Mucosa of rectum (tissue), 2 donors: ENCODE data around the gene EME2.
"Not testable (repeated sequence)": the region's sequence is repeated elsewhere in the genome, so short reads cannot be mapped to it uniquely, and the experiment has no call there.

Experiments used
- H3K27ac ChIP-seq, 2 donors: one replicate each; pipeline ENCODE4 v1.7.0; 2013; ENCODE audit warnings: inconsistent platforms in 2 of 2, low read depth in 2 of 2, low read length in 2 of 2
- H3K27me3 ChIP-seq, 2 donors: one replicate each; pipeline ENCODE4 v1.7.0; 2013; ENCODE audit warnings: low read length in 2 of 2; ENCODE audit not compliant: control insufficient read depth in 2 of 2, insufficient read depth in 2 of 2
- H3K36me3 ChIP-seq, 2 donors: one replicate each; pipeline ENCODE4 v1.7.0; 2013; ENCODE audit warnings: low read length in 2 of 2; ENCODE audit not compliant: control insufficient read depth in 2 of 2, insufficient read depth in 2 of 2
- H3K4me1 ChIP-seq, 2 donors: one replicate each; pipeline ENCODE4 v1.7.0; 2013; ENCODE audit warnings: low read length in 2 of 2, mild to moderate bottlenecking in 1 of 2; ENCODE audit not compliant: control insufficient read depth in 2 of 2, insufficient read depth in 2 of 2
- H3K4me3 ChIP-seq, 2 donors: one replicate each; pipeline ENCODE4 v1.7.0; 2013; ENCODE audit warnings: low read length in 2 of 2
- H3K9ac ChIP-seq, 2 donors: one replicate each; pipeline ENCODE4 v1.7.0; 2013; ENCODE audit warnings: low read length in 2 of 2, low read depth in 1 of 2, mild to moderate bottlenecking in 1 of 2
- H3K9me3 ChIP-seq, 2 donors: one replicate each; pipeline ENCODE4 v1.7.0; 2013; ENCODE audit warnings: low read length in 2 of 2; ENCODE audit not compliant: control insufficient read depth in 2 of 2
- donor health status: healthy.
- donor health status: Normal muscosa, but diverticular disease.

Gene EME2

DNA sequence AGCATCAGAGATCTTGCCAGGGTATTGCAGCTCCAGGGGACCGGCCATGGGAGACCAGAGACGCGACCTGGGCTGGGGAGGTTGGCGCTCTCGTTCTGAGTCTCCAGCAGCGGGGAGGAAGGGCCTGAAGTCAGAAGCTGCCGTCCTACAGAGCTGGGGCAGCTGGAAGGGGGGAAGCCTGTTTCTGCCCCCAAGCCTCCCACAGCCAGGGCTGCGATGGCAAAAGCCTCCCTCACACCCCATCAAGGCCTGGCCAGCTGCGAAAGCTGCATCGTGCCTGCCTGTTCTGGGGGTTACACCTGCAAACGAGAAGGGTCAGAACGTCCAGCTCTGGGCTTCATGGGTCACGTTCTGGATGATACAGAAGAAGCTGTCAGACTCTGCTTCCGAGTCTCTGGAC is 40.5 kb upstream of the EME2 start:
- Histone ChIP-seq H3K9ac (no peak overlapping the region), H3K27me3 (no peaks in the 10 kb centered on the region), H3K9me3 (no peaks in the 10 kb centered on the region), H3K36me3 (peaks cover 36 to 43% of the 10 kb centered on the region in 2 donors), H3K27ac (no peak overlapping the region), H3K4me3 (no peak overlapping the region), H3K4me1 (no peaks in the 10 kb centered on the region)

DNA sequence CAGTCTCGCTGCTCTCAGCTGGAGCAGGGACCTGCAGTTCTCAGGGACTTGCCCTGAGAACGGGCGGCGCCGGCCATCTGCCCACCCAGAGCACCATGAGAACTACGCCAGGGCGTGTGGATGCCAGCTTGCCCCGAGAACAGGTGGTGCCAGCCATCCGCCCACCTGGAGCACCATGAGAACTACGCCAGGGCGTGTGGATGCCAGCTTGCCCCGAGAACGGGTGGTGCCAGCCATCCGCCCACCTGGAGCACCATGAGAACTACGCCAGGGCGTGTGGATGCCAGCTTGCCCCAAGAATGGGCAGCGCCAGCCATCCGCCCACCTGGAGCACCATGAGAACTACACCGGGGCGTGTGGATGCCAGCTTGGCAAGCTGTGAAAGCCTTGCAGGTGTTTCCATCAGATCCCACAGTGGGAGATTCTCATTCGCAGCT is 40.0 kb upstream of the EME2 start:
- H3K9ac ChIP-seq, H3K4me3 ChIP-seq, H3K27ac ChIP-seq, H3K27me3 ChIP-seq, H3K4me1 ChIP-seq, H3K9me3 ChIP-seq: not testable (repeated sequence)
- H3K36me3 ChIP-seq: peaks cover 34 to 41% of the 10 kb centered on the region in 2 donors

DNA sequence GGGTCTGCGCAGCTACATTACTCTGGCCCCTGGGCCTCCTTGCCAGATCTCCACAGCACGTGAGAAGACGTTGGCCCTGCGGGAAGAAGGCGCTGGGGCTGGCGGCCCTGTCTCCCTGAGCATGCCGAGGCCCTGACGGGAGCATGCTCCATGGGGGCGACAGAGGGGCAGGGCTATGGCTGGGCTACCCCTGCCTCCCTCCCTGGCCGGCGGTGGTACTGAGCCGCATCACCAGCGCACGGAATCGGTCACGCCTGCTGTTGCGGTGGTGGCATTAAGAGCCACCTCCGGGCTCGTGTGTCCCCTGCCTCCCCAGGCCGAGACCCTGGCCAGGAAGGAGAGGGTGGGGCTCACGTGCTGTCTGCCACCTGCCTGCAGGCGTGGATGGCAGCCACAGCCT is 38.5 kb upstream of the EME2 start:
- Histone ChIP-seq H3K36me3 (peaks cover 25 to 34% of the 10 kb centered on the region in 2 donors), H3K9me3 (no peaks in the 10 kb centered on the region), H3K27me3 (no peaks in the 10 kb centered on the region), H3K4me3 (no peak overlapping the region), H3K9ac (no peak overlapping the region), H3K27ac (no peak overlapping the region), H3K4me1 (no peaks in the 10 kb centered on the region)

DNA sequence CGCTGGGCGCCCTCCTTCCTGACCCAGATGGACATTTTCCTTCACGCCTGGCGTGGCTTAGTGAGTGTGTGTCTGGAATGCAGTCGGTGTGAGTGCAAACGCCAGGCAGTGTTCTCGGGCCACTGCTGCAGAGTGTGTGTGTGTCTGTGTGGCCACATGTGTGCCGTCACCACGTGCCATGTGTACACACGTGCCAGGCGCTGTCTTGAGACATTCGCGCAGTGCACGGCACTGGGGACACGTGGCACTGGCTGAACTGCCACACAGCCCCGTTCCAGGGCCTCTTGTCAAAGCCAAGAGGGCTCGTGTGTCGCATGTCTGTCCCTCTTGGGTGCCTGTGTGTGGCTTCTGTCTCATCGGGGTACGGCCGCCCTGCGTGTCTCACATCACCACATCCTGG is 37.8 kb upstream of the EME2 start:
- H3K9me3 ChIP-seq: no peaks in the 10 kb centered on the region
- H3K4me3 ChIP-seq: no peak overlapping the region
- no peak overlapping the region for H3K9ac ChIP-seq
- H3K36me3 ChIP-seq: peaks cover 23 to 31% of the 10 kb centered on the region in 2 donors
- H3K27ac ChIP-seq: no peak overlapping the region
- H3K4me1 ChIP-seq: no peaks in the 10 kb centered on the region
- H3K27me3 ChIP-seq: no peaks in the 10 kb centered on the region

DNA sequence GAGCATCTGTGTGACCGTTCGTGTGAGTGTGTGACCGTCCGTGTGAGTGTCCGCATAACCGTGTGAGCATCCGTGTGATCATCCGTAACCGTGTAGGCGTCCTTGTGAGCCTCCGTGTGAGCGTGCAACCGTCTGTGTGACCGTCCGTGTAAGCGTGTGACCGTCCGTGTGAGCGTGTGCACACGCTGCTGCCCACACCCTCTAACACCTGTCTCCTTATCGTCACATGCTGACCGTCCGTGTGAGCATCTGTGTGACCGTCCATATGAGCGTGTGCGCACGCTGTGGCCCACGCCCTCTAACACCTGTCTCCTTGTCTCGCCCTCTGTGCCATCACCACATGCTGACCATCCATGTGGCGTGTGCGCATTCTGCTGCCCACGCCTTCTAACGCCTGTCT is 32.4 kb upstream of the EME2 start:
- Histone ChIP-seq H3K36me3 (peaks cover 15 to 25% of the 10 kb centered on the region in 2 donors), H3K27me3 (no peaks in the 10 kb centered on the region), H3K4me1 (no peaks in the 10 kb centered on the region), H3K9ac (no peak overlapping the region), H3K9me3 (no peaks in the 10 kb centered on the region), H3K27ac (no peak overlapping the region), H3K4me3 (no peak overlapping the region)

DNA sequence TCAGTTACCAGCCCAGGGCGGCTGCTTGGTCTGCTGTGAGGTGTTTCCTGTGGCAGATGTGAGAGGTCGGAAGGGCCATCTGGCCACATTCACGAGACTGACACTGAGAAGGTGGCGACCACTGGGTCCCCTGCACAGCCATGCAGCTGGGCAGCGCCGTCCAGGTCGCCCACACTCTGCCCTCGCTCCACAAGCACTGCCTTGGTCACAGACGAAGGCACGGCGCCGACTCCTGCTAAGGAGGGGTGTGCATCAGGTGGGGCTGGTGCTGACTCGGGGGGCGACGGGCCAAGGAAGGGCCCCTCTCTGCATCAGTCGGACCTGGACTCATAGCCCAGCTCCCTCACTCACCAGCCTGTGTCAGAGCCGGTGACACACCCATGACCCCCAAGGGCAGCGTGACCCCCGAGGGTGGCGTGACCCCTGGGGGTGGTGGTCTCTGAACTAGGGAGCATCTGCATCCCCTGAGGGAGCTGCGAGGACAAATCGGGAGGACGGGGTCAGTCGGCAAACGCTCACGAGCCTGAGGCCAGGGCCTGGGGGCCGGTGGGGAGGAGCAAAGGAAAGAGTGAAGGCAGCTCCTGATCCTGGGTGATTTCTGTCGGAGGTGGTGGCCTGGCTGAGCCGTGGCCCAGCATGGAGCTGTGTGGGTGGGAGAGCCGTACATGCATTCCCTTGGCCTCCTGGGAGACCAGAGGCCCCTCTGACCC is 31.7 kb upstream of the EME2 start:
- no peak overlapping the region for H3K27ac ChIP-seq
- H3K4me3 ChIP-seq: no peak overlapping the region
- H3K9me3 ChIP-seq: no peaks in the 10 kb centered on the region
- H3K9ac ChIP-seq: no peak overlapping the region
- H3K4me1 ChIP-seq: no peaks in the 10 kb centered on the region
- H3K36me3 ChIP-seq: peaks cover 18 to 30% of the 10 kb centered on the region in 2 donors
- no peaks in the 10 kb centered on the region for H3K27me3 ChIP-seq

DNA sequence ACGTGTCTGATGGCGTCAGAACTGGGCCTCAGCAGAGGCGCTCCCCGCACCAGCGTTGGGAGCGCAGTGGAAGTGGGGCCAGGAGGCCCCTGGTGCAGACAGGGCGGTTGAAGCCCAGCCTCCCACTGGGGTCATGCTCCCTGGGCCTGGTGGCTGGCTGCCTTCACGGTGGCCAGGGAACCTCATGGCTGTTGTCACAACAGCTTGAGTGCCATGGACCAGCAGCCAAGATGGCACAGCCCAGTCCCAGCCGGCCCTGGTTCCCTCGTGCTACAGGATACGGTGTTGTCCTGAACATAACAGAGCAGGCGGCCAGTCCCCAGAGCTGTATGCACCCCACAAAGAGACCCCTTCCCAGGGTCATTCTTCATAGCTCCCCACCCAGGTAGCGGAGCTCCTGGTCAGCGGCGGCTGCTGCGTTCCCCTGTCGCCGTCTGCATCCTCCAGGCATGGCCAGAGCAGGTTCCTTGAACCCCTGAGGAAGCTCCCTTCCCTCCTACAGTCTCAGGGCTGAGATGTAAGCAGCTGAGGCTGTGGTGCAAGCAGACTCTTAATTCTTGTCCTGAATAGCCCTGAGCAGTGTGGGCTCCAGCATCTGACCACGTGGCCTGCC is 31.0 kb upstream of the EME2 start:
- peaks cover 19 to 30% of the 10 kb centered on the region in 2 donors for H3K36me3 ChIP-seq

DNA sequence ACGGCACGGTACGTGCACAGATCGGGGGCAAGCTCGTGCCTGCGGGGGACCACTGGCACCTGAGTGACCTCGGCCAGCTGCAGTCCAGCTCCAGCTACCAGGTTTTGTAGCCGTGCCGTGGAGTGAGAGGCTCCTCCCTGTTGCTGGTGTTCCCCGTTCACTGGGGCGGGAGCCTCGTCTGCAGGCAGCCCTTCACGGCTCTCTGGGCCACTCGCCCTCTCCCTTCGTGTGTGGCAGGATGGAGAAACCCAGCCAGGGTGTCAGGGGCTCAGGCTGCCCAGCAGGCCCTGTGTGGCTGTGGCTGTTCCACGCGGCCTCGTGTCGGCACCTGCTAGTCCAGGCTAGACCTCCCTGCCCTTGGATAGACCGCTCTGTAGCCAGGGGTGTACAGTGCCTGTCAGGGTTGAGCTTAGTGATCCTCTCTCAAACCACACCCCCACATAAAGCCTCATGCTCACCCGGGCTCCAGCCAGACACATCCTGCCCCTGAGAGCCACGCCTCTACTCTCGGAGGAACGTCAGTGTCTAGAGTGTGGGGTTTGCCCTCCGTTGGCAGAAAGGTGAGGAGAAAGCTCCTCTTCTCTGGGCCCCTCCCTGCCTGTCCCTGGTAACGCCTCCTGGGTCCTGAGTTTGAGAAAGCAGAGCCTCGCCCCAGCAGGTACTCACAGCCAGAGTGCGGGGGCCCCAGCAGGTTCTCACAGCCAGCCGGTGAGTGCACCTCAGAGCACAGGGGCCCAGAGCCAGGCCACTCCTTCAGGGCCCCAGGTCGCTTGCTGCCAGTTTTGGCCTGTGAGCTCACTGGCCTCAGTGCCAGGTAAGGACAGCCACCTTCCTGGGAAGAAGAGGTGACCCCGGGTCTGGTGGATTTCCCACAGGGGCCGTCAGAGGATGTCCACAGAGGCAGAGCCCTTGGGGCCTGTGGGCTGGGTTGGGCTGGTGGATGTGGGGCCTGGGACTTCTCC is 29.0 kb upstream of the EME2 start:
- H3K36me3 ChIP-seq: peaks cover 38 to 46% of the 10 kb centered on the region in 2 donors

More for the DNA sequence above, 31.0 kb upstream of the EME2 start:
- no peak overlapping the region for H3K4me3 ChIP-seq
- H3K9me3 ChIP-seq: no peaks in the 10 kb centered on the region
- no peak overlapping the region for H3K9ac ChIP-seq
- no peaks in the 10 kb centered on the region for H3K27me3 ChIP-seq
- no peak overlapping the region for H3K27ac ChIP-seq
- no peaks in the 10 kb centered on the region for H3K4me1 ChIP-seq

DNA sequence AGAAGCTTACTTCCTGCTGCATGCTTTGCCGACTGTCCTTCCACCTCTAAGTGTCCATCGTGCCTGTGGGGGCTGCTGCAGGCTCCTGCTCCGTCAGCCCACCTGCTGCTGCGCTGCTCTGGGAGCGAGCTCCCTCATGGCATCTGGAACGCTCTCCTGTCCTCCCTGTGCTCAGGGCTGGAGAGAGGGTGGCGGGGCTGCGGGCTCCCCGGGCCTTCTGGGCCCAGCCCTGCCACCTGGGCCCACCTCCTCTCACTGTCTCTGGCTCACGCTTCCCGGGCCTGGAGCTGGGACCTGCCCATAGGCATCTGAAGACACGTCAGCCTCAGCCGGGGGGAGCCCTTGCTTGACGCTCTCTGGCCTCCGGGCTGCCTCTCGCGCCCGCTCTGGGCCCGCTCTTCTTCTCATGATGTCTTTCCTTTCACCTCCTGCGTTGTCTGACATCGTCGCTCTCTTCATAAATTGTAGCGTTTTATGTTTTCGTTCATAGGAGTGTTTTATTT is 28.2 kb upstream of the EME2 start:
- Histone ChIP-seq H3K27ac (no peak overlapping the region), H3K36me3 (peaks cover 45 to 53% of the 10 kb centered on the region in 2 donors), H3K9me3 (no peaks in the 10 kb centered on the region), H3K27me3 (no peaks in the 10 kb centered on the region), H3K4me1 (no peaks in the 10 kb centered on the region), H3K4me3 (no peak overlapping the region), H3K9ac (no peak overlapping the region)

More for the DNA sequence above, 29.0 kb upstream of the EME2 start:
- H3K27me3 ChIP-seq: no peaks in the 10 kb centered on the region
- H3K4me3 ChIP-seq: no peak overlapping the region
- H3K27ac ChIP-seq: no peak overlapping the region
- H3K9ac ChIP-seq: no peak overlapping the region
- H3K9me3 ChIP-seq: no peaks in the 10 kb centered on the region
- no peaks in the 10 kb centered on the region for H3K4me1 ChIP-seq
